Skeletal muscle cell (primary cell): Measurements from ENCODE around the gene FHOD3.

ENCODE experiments used
- DNase-seq: peaks from one replicate; pipeline ENCODE4 v3.0.0-alpha.2; 2010; ENCODE audit warnings: low read depth
- H3K4me3 ChIP-seq: 2 replicates; pipeline ENCODE4 v1.5.1; 2011; ENCODE audit warnings: low read depth, mild to moderate bottlenecking, control low read depth, low read length, moderate library complexity

The FHOD3 gene

DNA sequence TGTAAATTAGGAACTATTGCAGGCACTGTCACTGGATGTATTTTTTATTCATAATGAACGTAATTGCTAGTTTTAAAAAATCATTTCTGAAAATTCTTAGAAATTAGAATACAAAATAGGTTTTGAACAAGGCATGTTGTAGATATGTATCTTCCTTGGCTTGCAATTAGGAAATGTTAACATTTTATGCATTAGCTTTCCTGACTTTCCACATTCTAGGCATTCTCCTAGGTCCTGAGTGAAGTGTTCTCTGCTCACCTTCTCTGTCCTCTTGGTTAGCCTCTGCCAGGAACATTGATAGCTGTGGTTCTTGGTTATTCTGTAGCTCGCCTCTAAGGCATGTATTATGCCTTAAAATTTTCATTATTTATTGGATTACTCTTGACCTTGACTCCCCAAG, 130.3 kb downstream of the FHOD3 start:
- H3K4me3 ChIP-seq = no peak overlapping the region
- no peak for DNase-seq

DNA sequence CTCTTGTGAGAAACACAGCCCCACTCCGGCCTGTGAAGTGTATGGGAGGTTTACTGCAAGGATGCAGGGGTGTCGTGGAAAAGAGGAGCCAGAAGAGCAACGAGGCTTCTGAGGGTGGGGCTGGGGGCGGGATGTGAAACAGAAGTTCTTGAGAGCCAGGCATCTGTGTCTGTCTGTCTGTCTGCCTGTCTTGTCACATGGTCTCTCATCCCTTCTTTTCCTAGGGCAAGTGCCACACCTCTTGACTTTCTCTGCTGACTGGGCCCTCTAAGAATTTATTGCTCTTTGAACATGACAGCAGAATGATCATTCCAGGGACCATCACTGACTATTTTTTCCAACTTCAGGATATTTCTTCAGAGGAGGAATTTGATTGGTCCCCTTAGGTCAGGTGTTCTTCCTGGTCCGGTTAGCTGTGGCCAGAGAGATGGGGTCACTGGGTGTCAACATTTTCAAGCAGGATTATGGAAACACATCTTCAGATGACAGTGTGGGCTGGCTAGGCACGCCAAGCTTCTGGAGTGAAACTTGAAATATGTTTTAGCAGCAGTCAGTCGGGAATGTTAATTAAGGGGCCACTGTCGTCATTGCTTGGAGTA, 131.0 kb downstream of the FHOD3 start:
- H3K4me3 ChIP-seq = no peak overlapping the region
- DNase-seq = no peak

- no peak for DNase-seq
- H3K4me3 ChIP-seq = no peak overlapping the region
Observed at GRCh38 chr18:36432880-36433555, 135.5 kb downstream of the FHOD3 start.

DNA sequence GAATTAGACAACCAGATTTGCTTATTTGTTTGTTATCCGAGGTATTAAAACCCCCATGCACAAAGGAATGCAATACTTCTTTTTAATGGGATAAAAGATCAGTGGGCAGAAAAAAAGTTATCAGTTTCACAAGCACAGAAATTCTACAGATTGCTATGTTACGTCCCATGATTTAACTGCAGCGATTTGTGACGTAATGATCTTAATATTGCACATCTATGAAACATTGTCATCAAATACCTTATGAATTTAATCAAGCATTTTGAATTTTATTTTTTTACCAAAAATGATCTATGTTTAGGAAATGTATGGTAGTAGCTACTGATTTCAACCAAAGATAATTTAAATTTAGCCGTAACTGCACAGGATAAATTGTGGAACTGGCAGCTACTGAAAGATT, 138.9 kb downstream of the FHOD3 start:
- no peak for DNase-seq
- H3K4me3 ChIP-seq = no peak overlapping the region

DNA sequence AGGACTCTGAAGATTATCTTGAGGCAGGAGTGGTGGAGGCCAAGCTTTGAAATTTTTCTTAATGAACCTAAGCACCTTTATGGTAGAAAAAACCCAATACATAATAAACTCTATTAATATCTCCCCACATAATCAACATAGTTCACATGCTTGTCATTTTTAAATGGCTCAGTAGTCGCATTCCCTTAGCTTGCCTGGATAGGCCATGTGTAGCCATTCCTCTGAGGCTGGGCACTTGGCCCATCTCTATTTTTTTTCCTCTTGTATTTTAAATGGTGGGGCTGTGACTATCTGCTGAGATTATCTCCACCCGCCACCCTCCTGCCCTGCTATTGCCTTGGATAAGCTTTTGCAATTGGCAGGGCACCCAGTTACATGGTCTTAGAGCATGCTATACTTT, 143.1 kb downstream of the FHOD3 start:
- DNase-seq = no peak
- no peak overlapping the region for H3K4me3 ChIP-seq

- no peak overlapping the region for H3K4me3 ChIP-seq
Observed at GRCh38 chr18:36441426-36442240, 144.1 kb downstream of the FHOD3 start.

GRCh38 chr18:36442717-36443116, 145.2 kb downstream of the FHOD3 start:
- no peak for DNase-seq

More at GRCh38 chr18:36441426-36442240, 144.1 kb downstream of the FHOD3 start:
- peak; percentile 40 for DNase-seq

DNA sequence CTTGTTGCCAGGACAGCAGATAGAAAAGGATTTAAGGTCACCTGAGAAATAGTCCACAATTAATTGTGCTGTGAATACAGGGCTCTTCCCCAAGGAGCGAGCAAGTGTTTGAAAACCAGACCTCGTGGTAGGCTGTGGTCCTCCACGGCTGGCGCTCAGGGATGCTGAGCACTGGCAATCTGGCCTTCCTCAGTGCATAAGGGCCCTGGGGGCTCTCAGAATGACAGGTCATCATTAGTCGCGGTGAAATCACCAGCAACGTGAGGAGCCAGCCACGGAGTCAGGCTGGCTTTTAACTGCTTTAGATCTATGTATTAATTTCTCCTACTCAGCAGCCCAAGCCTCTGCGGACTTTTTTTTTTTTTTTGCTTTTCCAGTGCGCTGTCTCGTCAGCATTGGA, 148.5 kb downstream of the FHOD3 start:
- no peak for DNase-seq
- H3K4me3 ChIP-seq = no peak overlapping the region

More at GRCh38 chr18:36442717-36443116, 145.2 kb downstream of the FHOD3 start:
- H3K4me3 ChIP-seq = no peak overlapping the region

DNA sequence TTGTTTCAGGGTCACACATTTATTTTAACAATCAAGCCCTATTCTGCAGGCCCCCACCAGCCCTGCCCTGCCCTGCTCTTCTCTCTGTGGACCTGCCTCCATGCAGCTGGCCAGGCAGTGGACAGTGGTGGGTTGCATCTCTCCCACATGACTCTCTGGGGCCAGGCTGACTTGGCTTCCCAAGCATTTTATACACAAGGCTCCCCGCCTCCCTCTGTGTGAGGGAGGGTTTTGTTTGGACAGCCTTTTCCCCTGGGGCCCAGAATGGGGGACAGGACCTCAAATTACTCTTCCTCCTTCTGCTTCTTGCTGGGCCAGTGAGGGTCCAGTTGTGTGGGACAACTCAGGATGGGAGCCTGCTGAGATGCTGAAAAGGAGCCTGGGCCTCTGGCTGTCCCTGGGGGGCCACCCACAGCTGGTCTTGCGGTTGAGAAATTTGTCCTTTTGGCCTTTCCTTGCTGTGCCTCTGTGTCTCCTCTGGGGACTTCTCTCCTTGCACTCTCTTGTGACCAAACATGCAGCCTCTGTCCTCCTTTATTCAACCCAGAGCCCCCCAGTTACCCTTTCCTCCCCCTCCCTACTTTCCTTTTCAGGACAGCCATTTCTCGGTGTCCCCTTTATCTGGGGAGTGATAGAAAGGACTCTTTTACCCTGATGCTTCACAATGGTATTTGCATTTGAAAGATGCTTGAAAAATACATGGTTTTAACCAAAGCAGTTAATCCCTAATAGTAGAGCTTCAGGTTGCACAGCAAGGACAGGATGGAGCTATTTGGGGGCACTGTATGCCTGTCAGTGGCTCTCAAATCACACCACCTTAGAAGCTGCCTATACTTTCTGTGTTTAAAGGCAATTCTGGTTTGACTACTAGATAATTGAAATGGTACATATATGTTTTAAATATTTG, 151.1 kb downstream of the FHOD3 start:
- no peak for DNase-seq
- no peak overlapping the region for H3K4me3 ChIP-seq

- no peak overlapping the region for H3K4me3 ChIP-seq
- no peak for DNase-seq
Observed at GRCh38 chr18:36449451-36449850, 151.9 kb downstream of the FHOD3 start.

DNA sequence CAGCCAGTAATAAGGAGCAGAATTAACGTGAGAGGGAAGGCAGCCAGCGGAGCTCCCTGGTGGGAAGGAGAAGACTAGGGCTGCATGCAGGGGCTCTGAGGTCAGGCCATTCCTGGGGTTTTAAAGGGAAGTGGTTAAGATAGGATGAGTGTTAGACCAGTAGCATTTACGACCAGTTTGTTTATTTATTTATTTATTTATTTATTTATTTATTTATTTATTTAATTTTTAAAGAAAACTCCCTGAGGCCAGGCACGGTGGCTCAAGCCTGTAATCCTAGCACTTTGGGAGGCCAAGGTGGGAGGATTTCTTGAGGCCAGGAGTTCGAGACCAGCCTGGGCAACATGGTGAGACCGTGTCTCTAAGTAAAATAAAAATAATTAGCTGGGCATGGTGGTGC, 152.8 kb downstream of the FHOD3 start:
- H3K4me3 ChIP-seq = no peak overlapping the region
- no peak for DNase-seq

- H3K4me3 ChIP-seq = no peak overlapping the region
- DNase-seq = no peak
Observed at GRCh38 chr18:36451454-36452251, 154.1 kb downstream of the FHOD3 start.

GRCh38 chr18:36454245-36454644, 156.7 kb downstream of the FHOD3 start:
- H3K4me3 ChIP-seq = no peak overlapping the region
- DNase-seq = no peak

- no peak for DNase-seq
- no peak overlapping the region for H3K4me3 ChIP-seq
Observed at GRCh38 chr18:36454848-36455458, 157.4 kb downstream of the FHOD3 start.

- no peak for DNase-seq
- H3K4me3 ChIP-seq = no peak overlapping the region
Observed at GRCh38 chr18:36455931-36456330, 158.4 kb downstream of the FHOD3 start.

DNA sequence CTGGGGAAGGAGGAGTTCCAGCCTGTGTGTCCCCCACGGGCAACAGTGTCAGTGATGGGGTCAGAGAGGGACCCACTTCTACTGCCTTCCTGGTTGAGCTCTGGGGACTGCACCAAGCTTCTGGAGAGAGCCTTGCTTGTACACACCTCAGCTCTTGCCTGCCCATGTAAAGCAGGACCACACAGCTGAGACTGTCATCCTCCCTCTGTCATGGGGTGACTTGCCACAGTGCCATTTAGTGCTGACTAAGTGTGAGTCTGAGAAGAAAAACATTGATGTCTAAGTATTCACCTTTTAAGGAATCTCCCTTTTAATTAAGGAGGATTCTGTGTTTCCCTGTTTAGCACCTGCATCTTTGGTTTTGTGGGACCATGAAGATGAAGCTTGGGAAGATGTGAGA, 159.1 kb downstream of the FHOD3 start:
- no peak overlapping the region for H3K4me3 ChIP-seq
- no peak for DNase-seq

GRCh38 chr18:36457683-36458082, 160.2 kb downstream of the FHOD3 start:
- no peak for DNase-seq
- no peak overlapping the region for H3K4me3 ChIP-seq

DNA sequence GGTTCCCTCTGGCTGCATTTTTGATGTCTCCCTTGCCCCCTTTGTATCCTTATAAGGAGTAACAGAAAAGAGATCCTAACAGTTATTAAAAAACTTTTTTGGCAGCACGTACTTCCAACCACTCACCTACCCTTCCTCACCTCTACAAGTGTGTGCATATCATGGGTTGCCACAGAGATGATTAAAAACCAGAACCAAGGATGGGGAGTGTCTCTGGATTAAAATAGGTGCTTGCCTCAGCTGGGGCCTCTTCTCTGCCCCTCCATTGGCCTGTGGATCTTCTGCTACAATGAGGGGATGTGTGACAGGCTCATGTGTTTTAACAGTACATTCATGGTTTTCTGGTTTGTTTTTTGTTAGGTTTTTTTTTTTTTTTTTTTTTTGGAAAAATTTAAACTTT, 160.8 kb downstream of the FHOD3 start:
- DNase-seq = no peak
- no peak overlapping the region for H3K4me3 ChIP-seq
